K562 (cell line): ENCODE measurements around the gene TOMM22. TPM values are rescaled to one million over a fixed set of nuclear protein-coding genes. Genes with fewer than 3 reads are reported as not detected.

Experiments used
- ARNT ChIP-seq, 2 experiments: fragments of 450-650 bp; IDR thresholded peaks; 2 replicates each; pipeline ENCODE4 v1.6.1; 2016; ENCODE audit warnings: mild to moderate bottlenecking in 1 of 2
- CBFA2T2 ChIP-seq: fragments of 450-650 bp; conservative IDR thresholded peaks from 2 replicates; pipeline ENCODE4 v1.6.1; 2017; ENCODE audit warnings: mild to moderate bottlenecking
- CBX3 ChIP-seq, 2 experiments: IDR thresholded peaks; 1 replicate in 1 of 2; 2 replicates in 1 of 2; pipeline ENCODE4 v1.6.1; 2012; ENCODE audit warnings: inconsistent platforms in 2 of 2, low read length in 2 of 2, borderline replicate concordance in 1 of 2, control low read depth in 1 of 2
- CHD4 ChIP-seq: fragments of 200-600 bp; sonication (generic); IDR thresholded peaks from 3 replicates; pipeline ENCODE4 v1.6.1; 2012; ENCODE audit warnings: low read depth, mild to moderate bottlenecking, mixed read lengths, low read length, inconsistent platforms; ENCODE audit not compliant: insufficient read depth, insufficient replicate concordance, poor library complexity, severe bottlenecking
- CLOCK ChIP-seq: fragments of 250-450 bp; sonication (Bioruptor Pico); IDR thresholded peaks from 2 replicates; pipeline ENCODE4 v1.4.0; 2020; ENCODE audit warnings: mild to moderate bottlenecking, moderate library complexity, borderline replicate concordance
- ELF4 ChIP-seq: fragments of 450-650 bp; formaldehyde crosslinking; IDR thresholded peaks from 2 replicates; pipeline ENCODE4 v1.4.0; 2022; ENCODE audit warnings: missing genetic modification characterization
- ETS2 ChIP-seq: IDR thresholded peaks from 2 replicates; pipeline ENCODE4 v1.6.1; 2016; ENCODE audit warnings: borderline replicate concordance, missing genetic modification characterization, mild to moderate bottlenecking, moderate library complexity, missing compliant biosample characterization; ENCODE audit not compliant: poor library complexity, severe bottlenecking
- FOS ChIP-seq: IDR thresholded peaks from 3 replicates; pipeline ENCODE4 v1.6.1; 2011; ENCODE audit not compliant: insufficient read length; ENCODE audit errors: extremely low read depth
- FOXO4 ChIP-seq: fragments of 450-650 bp; formaldehyde crosslinking; IDR thresholded peaks from 2 replicates; pipeline ENCODE4 v1.4.0; 2020; ENCODE audit warnings: mild to moderate bottlenecking, moderate library complexity
- FOXP4 ChIP-seq: sonication (generic); formaldehyde crosslinking; IDR thresholded peaks from 2 replicates; pipeline ENCODE4 v1.8.0; 2022; ENCODE audit warnings: mild to moderate bottlenecking, missing genetic modification reagents, borderline replicate concordance
- GATA2 ChIP-seq: sonication (generic); formaldehyde crosslinking; IDR thresholded peaks from 2 replicates; pipeline ENCODE4 v1.4.0; 2020; ENCODE audit warnings: mild to moderate bottlenecking, missing genetic modification reagents
- KHSRP ChIP-seq: fragments of 450-650 bp; IDR thresholded peaks from 2 replicates; pipeline ENCODE4 v1.6.1; 2017
- MEIS2 ChIP-seq: fragments of 450-650 bp; IDR thresholded peaks from 2 replicates; pipeline ENCODE4 v1.6.1; 2014; ENCODE audit warnings: mild to moderate bottlenecking; ENCODE audit not compliant: partially characterized antibody
- NCOA4 ChIP-seq: fragments of 450-650 bp; IDR thresholded peaks from 2 replicates; pipeline ENCODE4 v1.6.1; 2018; ENCODE audit warnings: mild to moderate bottlenecking; ENCODE audit not compliant: partially characterized antibody
- RFX5 ChIP-seq: IDR thresholded peaks from 2 replicates; pipeline ENCODE4 v1.6.1; 2011; ENCODE audit warnings: low read depth, mild to moderate bottlenecking, improper control_type of control experiment, low read length
- SREBF2 ChIP-seq: sonication (generic); formaldehyde crosslinking; IDR thresholded peaks from 2 replicates; pipeline ENCODE4 v1.4.0; 2020; ENCODE audit warnings: mild to moderate bottlenecking, missing genetic modification reagents
- SRSF7 ChIP-seq: fragments of 200-400 bp; formaldehyde crosslinking; optimal IDR thresholded peaks from 2 replicates; pipeline ENCODE3; 2017; ENCODE audit warnings: mild to moderate bottlenecking, low read depth, low read length
- U2AF1 ChIP-seq: fragments of 200-400 bp; formaldehyde crosslinking; optimal IDR thresholded peaks from 2 replicates; pipeline ENCODE3; 2017; ENCODE audit warnings: mild to moderate bottlenecking, low read depth, low read length, moderate library complexity
- ZBTB49 ChIP-seq: sonication (generic); formaldehyde crosslinking; IDR thresholded peaks from 2 replicates; pipeline ENCODE4 v1.8.0; 2022; ENCODE audit warnings: missing genetic modification reagents, mild to moderate bottlenecking, borderline replicate concordance
- ZNF224 ChIP-seq: sonication (generic); formaldehyde crosslinking; IDR thresholded peaks from 2 replicates; pipeline ENCODE4 v1.8.0; 2022; ENCODE audit warnings: mild to moderate bottlenecking, missing genetic modification reagents
- ZNF3 ChIP-seq: fragments of 250-450 bp; sonication (Bioruptor Pico); IDR thresholded peaks from 2 replicates; pipeline ENCODE4 v1.5.0; 2021; ENCODE audit warnings: mild to moderate bottlenecking, moderate library complexity
- ZNF586 ChIP-seq: fragments of 450-650 bp; formaldehyde crosslinking; conservative IDR thresholded peaks from 2 replicates; pipeline ENCODE4 v1.4.0; 2020; ENCODE audit warnings: mild to moderate bottlenecking, moderate library complexity
- polyA plus RNA-seq, 8 experiments: library from polyadenylated mRNA; depleted of rRNA in 4 of 8; stranded (reverse) in 5 of 8; unstranded in 3 of 8; fragments of >200 nt; fragmentation: Nextera tagmentation in 2 of 8; fragmentation: Illumina TruSeq in 1 of 8; extraction: Ambion mirVana in 2 of 8; extraction: Trizol in 1 of 8; gene quantifications; 2 replicates each; pipeline versions ENCODE4 v1.2.1 to v1.2.3, GENCODE V29; 2011 to 2014; ENCODE audit warnings: inconsistent platforms in 1 of 8, missing spikeins in 1 of 8
- total RNA-seq, 7 experiments: library from RNA; depleted of rRNA in 6 of 7; stranded (reverse); fragments of >200 nt in 6 of 7; fragmentation: Illumina TruSeq in 2 of 7; extraction: Trizol in 2 of 7; gene quantifications; 2 replicates each; pipeline versions ENCODE4 v1.2.1 to v1.2.3, GENCODE V29; 2011 to 2021; ENCODE audit warnings: low replicate concordance in 1 of 7

TOMM22 gene
- total and polyA plus RNA-seq, 9 of the 15 experiments (the other 6 are each of a cell fraction or from before 2014, with no cell fraction given): 25.8 to 108 (median 73.8) TPM

- TF ChIP-seq MEIS2 (peak; percentile 38), FOXP4 (CRISPR knock-in tag) (no peak), ZBTB49 (CRISPR knock-in tag) (no peak), ELF4 (CRISPR knock-in tag) (no peak), RFX5 (no peak), KHSRP (no peak), FOS (no peak), ZNF586 (CRISPR knock-in tag) (no peak), SRSF7 (no peak), ETS2 (tag) (no peak), FOXO4 (CRISPR knock-in tag) (no peak), U2AF1 (no peak), ZNF224 (CRISPR knock-in tag) (no peak), ZNF3 (CRISPR knock-in tag) (no peak), ARNT (IDR thresholded peaks at IDR 0.05) (no peak), GATA2 (CRISPR knock-in tag) (no peak), CHD4 (no peak), CBFA2T2 (peak; percentile 61), SREBF2 (no peak), CLOCK (no peak), CBX3 (IDR thresholded peaks at IDR 0.05; ENCODE audit: borderline replicate concordance in 1 of 2, low read length in 2 of 2) (no peak), NCOA4 (no peak)
Measured at GRCh38 chr22:38638728-38639127, 43.0 kb upstream of the TOMM22 start (continued).
